ENCODE results near the gene ST6GALNAC1. TPM values are rescaled to one million over a fixed set of nuclear protein-coding genes. Genes with fewer than 3 reads are reported as not detected.

The ST6GALNAC1 gene
- total and polyA plus RNA-seq, 2 donors (not counting 3 experiments of a cell fraction or from before 2014, with no cell fraction given): 0.19 to 0.55 TPM

DNA sequence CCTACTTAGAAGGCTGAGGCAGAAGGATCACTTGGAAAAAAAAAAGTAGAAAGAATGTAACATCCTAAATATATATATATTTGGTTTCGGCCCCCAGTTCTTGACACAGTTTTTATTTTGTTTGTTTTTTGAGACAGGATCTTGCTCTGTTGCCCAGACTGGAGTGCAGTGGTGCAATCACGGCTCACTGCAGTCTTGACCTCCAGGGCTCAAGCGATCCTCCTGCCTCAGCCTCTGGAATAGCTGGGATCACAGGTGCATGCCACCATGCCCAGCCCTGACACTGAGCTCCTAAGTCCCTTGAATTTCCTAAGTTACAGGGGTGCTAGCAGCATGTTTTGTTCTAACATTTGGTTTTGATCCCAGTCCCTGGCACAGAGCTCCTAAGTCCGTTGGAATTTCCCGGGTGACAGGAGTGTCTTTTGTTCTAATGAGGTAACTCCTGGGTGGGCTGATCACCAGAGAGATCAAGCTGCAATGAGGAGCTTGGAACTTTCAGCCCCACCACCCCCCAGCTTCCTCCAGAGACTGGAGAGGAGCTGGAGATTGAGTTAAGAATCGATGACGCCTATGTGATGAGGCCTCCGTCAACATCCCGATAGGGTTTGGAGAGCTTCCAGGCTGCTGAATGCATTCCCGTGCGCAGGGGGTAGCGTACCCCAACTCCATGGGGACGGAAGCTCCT lies 47.2 kb upstream of the ST6GALNAC1 start:
- H3K79me2 ChIP-seq (ENCODE audit: control insufficient read depth, insufficient read depth, low read length): peaks cover 19% of the 10 kb centered on the region
- intact Hi-C loops (cut with micrococcal nuclease): no loop called here
- H3K27ac ChIP-seq (ENCODE audit: insufficient read depth, low read depth, low read length): no peak overlapping the region
- BruUV-seq (replicated peaks): no TSS peak
- dilution Hi-C loops (cut with MboI; ENCODE audit: extremely low pct_ligation_motif_present, low sequenced_read_pairs): no loop called here
- CTCF ChIA-PET: interaction anchor here (1.2 to 3.3 kb wide), 2 partner anchors 10 to 23 kb away, joined by 3 to 19 read pairs; no protein-coding TSS in a partner anchor
- no peaks in the 10 kb centered on the region for H3K27me3 ChIP-seq (ENCODE audit: control insufficient read depth in 2 of 2, insufficient read depth in 2 of 2, low read length in 2 of 2)
- no peak overlapping the region for H3K4me3 ChIP-seq (replicated peaks in 1 of 3; ENCODE audit: insufficient read depth in 1 of 3, low read depth in 1 of 3, low read length in 3 of 3)
- H2AFZ ChIP-seq (ENCODE audit: low read depth, low read length): no peak overlapping the region
- H3K9me3 ChIP-seq (replicated peaks; ENCODE audit: control insufficient read depth, insufficient read depth, low read length): no peaks in the 10 kb centered on the region
- H3K9me1 ChIP-seq (replicated peaks; ENCODE audit: control insufficient read depth, extremely low read depth, insufficient read depth, low read length): no peaks in the 10 kb centered on the region
- TF ChIP-seq, protein P1, sequence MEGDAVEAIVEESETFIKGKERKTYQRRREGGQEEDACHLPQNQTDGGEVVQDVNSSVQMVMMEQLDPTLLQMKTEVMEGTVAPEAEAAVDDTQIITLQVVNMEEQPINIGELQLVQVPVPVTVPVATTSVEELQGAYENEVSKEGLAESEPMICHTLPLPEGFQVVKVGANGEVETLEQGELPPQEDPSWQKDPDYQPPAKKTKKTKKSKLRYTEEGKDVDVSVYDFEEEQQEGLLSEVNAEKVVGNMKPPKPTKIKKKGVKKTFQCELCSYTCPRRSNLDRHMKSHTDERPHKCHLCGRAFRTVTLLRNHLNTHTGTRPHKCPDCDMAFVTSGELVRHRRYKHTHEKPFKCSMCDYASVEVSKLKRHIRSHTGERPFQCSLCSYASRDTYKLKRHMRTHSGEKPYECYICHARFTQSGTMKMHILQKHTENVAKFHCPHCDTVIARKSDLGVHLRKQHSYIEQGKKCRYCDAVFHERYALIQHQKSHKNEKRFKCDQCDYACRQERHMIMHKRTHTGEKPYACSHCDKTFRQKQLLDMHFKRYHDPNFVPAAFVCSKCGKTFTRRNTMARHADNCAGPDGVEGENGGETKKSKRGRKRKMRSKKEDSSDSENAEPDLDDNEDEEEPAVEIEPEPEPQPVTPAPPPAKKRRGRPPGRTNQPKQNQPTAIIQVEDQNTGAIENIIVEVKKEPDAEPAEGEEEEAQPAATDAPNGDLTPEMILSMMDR (IDR thresholded peaks at IDR 0.05; ENCODE audit: extremely low read depth in 1 of 2, insufficient read depth in 1 of 2, low read depth in 1 of 2, low read length in 2 of 2): no peak
- TF ChIP-seq EZH2 (IDR thresholded peaks at IDR 0.05; ENCODE audit: borderline replicate concordance, low read depth, low read length, severe bottlenecking) (no peak), FOS (IDR thresholded peaks at IDR 0.05; ENCODE audit: borderline replicate concordance, insufficient read depth, low read length) (no peak), MYC (IDR thresholded peaks at IDR 0.05; ENCODE audit: low read depth, low read length) (no peak), GATA2 (IDR thresholded peaks at IDR 0.05; ENCODE audit: insufficient read depth, insufficient read length, low read depth, low read length) (no peak), POLR2AphosphoS5 (IDR thresholded peaks at IDR 0.05; ENCODE audit: insufficient read depth, low read depth, low read length) (no peak), JUN (IDR thresholded peaks at IDR 0.05; ENCODE audit: borderline replicate concordance, insufficient read depth, insufficient read length, low read depth) (no peak), POLR2A (IDR thresholded peaks at IDR 0.05; ENCODE audit: low read depth, low read length) (no peak)
- TF ChIP-seq, protein P2, sequence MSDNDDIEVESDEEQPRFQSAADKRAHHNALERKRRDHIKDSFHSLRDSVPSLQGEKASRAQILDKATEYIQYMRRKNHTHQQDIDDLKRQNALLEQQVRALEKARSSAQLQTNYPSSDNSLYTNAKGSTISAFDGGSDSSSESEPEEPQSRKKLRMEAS (IDR thresholded peaks at IDR 0.05; ENCODE audit: insufficient read depth, insufficient read length): no peak
- no peak overlapping the region for H3K9ac ChIP-seq (replicated peaks; ENCODE audit: extremely low read depth, insufficient read depth, low read length)
- no peak for DNase-seq (ENCODE audit: low read depth, low spot score)
- POLR2A ChIA-PET: no interaction called here
- H3K36me3 ChIP-seq (ENCODE audit: control insufficient read depth in 2 of 2, extremely low read depth in 1 of 2, insufficient read depth in 2 of 2, low read length in 2 of 2): no peaks in the 10 kb centered on the region
- H3K4me2 ChIP-seq (ENCODE audit: insufficient read depth, low read length): no peak overlapping the region
- H4K20me1 ChIP-seq (replicated peaks; ENCODE audit: control insufficient read depth, extremely low read depth, insufficient read depth, low read length): no peaks in the 10 kb centered on the region
- peaks cover 20% of the 10 kb centered on the region for H3K4me1 ChIP-seq (ENCODE audit: control insufficient read depth, extremely low read depth, insufficient read depth, low read length)
- no peak for FAIRE-seq

Data from endothelial cell of umbilical vein (primary cell).